ENCODE measurements around the gene GIMAP1. TPM values are rescaled to one million over a fixed set of nuclear protein-coding genes. Genes with fewer than 3 reads are reported as not detected.

GIMAP1 gene
- total and polyA plus RNA-seq, 5 donors from 2014 or later = 17.1 to 90.0 (median 64.1) TPM

DNA sequence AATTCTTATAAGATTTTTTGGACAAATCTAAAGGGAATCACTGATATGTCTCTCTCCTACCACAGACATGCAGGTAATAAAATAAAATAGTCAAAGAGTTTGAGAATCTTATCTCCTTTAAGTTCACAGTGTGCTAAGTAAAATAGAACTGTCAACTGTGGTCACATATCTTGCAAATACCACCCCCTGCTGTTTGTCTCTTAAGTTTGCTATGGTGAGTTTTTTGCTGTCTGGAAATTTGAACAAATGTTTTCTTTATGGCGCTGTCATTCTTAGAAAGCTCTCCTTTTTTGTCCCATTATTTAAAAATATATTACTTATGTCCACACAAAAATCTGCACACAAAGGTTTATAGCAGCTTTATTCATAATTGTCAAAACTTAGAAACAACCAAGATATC is 40.4 kb downstream of the GIMAP1 start:
- H3K4me3 ChIP-seq (ENCODE audit: low read depth, low read length) = peak overlapping the region; percentile 33
- ATAC-seq (ENCODE audit: low read depth in 2 of 2) = peak; percentile 29 to 48
- H3K27ac ChIP-seq (ENCODE audit: insufficient read depth, low read length, poor library complexity, severe bottlenecking) = peak overlapping the region; percentile 69
- H3K4me1 ChIP-seq (ENCODE audit: control insufficient read depth, insufficient read depth, low read length, poor library complexity, severe bottlenecking) = peaks cover 32% of the 10 kb centered on the region
- Mint-ChIP-seq H3K4me1 (peaks cover 6 to 48% (median 40%) of the 10 kb centered on the region in 4 donors), H3K9me3 (peaks cover 0 to 12% (median 0%) of the 10 kb centered on the region in 7 donors), H3K4me3 (peak overlapping the region; percentile 27 to 87 (median 80)), H3K27me3 (peaks cover 9% of the 10 kb centered on the region), H3K36me3 (peaks cover 5% of the 10 kb centered on the region), H3K27ac (peak overlapping the region; percentile 90 to 97 (median 92))
- peaks cover 0 to 1% of the 10 kb centered on the region in 2 experiments for H3K9me3 ChIP-seq (ENCODE audit: control insufficient read depth in 2 of 2, low read length in 2 of 2)
- no peaks in the 10 kb centered on the region for H3K27me3 ChIP-seq (ENCODE audit: control insufficient read depth, insufficient read depth, low read length)
- DNase-seq = peak in 2 of 3 donors; percentile 70 to 81
- no peaks in the 10 kb centered on the region for H3K36me3 ChIP-seq (ENCODE audit: control insufficient read depth, insufficient read depth, low read length)

DNA sequence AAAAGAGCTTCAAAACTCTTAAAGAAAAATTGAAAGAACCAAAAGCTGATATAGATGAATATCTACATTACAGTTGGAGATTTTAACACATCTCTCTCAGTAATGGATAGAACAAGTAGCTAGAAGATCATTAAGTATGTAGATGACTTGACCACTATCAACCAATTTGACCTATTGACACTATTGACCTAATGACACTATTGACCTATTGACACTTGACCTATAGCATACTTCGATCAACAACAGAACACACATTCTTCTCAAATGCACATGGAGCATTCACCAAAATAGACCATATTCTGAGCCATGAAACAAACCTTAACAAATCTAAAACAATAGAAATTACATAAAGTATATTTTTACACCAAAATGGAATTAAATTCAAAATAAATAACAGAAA is 43.1 kb downstream of the GIMAP1 start:
- H3K9me3 Mint-ChIP-seq = peaks cover 0 to 13% (median 0%) of the 10 kb centered on the region in 7 donors
- H3K4me3 Mint-ChIP-seq = no peak overlapping the region
- Histone ChIP-seq H3K27ac (ENCODE audit: insufficient read depth, low read length, poor library complexity, severe bottlenecking) (no peak overlapping the region), H3K4me3 (ENCODE audit: low read depth, low read length) (no peak overlapping the region), H3K36me3 (ENCODE audit: control insufficient read depth, insufficient read depth, low read length) (no peaks in the 10 kb centered on the region), H3K9me3 (ENCODE audit: control insufficient read depth in 2 of 2, low read length in 2 of 2) (peaks cover 0 to 1% of the 10 kb centered on the region in 2 experiments), H3K4me1 (ENCODE audit: control insufficient read depth, insufficient read depth, low read length, poor library complexity, severe bottlenecking) (peaks cover 19% of the 10 kb centered on the region), H3K27me3 (ENCODE audit: control insufficient read depth, insufficient read depth, low read length) (no peaks in the 10 kb centered on the region)
- no peak for ATAC-seq (ENCODE audit: low read depth in 2 of 2)
- DNase-seq = no peak
- peaks cover 29% of the 10 kb centered on the region for H3K27me3 Mint-ChIP-seq
- no peak overlapping the region for H3K27ac Mint-ChIP-seq
- H3K4me1 Mint-ChIP-seq = peaks cover 6 to 28% (median 24%) of the 10 kb centered on the region in 4 donors
- H3K36me3 Mint-ChIP-seq = peaks cover 5% of the 10 kb centered on the region

DNA sequence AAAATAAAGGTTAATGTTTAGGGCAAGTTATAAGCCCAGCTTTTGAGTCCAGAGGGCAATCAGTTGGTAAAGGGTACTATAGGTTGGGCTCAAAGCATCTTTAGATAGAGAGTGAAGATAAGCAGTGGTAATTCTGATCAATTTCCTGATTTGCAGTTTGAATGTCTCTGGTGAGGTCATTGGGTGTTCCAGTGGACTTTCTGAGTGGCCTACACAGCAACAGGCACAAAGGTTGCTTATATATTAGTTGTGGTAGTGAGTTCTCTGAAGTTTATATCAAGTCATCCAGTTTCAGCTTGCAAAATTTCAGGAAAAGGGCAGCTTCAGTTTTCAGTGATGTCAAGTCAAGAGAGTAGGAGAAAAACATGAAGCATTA is 49.9 kb downstream of the GIMAP1 start:
- Histone ChIP-seq H3K27ac (ENCODE audit: insufficient read depth, low read length, poor library complexity, severe bottlenecking) (no peak overlapping the region), H3K4me1 (ENCODE audit: control insufficient read depth, insufficient read depth, low read length, poor library complexity, severe bottlenecking) (no peaks in the 10 kb centered on the region), H3K9me3 (ENCODE audit: control insufficient read depth in 2 of 2, low read length in 2 of 2) (no peaks in the 10 kb centered on the region), H3K4me3 (ENCODE audit: low read depth, low read length) (no peak overlapping the region), H3K27me3 (ENCODE audit: control insufficient read depth, insufficient read depth, low read length) (peaks cover 2% of the 10 kb centered on the region), H3K36me3 (ENCODE audit: control insufficient read depth, insufficient read depth, low read length) (no peaks in the 10 kb centered on the region)
- no peak for ATAC-seq (ENCODE audit: low read depth in 2 of 2)
- H3K27ac Mint-ChIP-seq = no peak overlapping the region
- peaks cover 3% of the 10 kb centered on the region for H3K36me3 Mint-ChIP-seq
- no peaks in the 10 kb centered on the region for H3K4me1 Mint-ChIP-seq
- peaks cover 51% of the 10 kb centered on the region for H3K27me3 Mint-ChIP-seq
- H3K4me3 Mint-ChIP-seq = no peak overlapping the region
- DNase-seq = no peak
- peaks cover 0 to 6% (median 0%) of the 10 kb centered on the region in 7 donors for H3K9me3 Mint-ChIP-seq

DNA sequence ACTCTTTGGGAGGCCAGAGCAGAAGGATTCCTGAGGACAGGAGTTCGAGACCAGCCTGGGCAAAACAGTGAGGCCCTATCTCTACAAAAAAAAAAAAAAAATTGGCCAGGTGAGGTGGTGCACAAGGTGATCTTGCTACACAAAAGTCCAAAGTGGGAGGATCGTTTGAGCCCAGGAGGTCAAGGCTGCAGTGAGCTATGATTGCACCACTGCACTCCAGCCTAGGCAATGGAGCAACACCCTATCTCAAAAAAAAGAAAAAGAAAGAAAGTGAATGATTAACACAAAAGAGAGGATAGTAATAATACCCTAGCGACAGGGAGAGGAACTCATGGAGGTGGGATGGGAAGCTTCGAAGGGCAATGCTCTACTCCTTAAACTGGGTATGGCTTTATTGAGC is 53.4 kb downstream of the GIMAP1 start:
- H3K9me3 ChIP-seq (ENCODE audit: control insufficient read depth in 2 of 2, low read length in 2 of 2) = peaks cover 0 to 7% of the 10 kb centered on the region in 2 experiments
- no peak overlapping the region for H3K4me3 ChIP-seq (ENCODE audit: low read depth, low read length)
- Mint-ChIP-seq H3K36me3 (no peaks in the 10 kb centered on the region), H3K27ac (no peak overlapping the region), H3K9me3 (peaks cover 0 to 17% (median 3%) of the 10 kb centered on the region in 7 donors), H3K4me3 (no peak overlapping the region), H3K27me3 (peaks cover 37% of the 10 kb centered on the region), H3K4me1 (no peaks in the 10 kb centered on the region)
- H3K27me3 ChIP-seq (ENCODE audit: control insufficient read depth, insufficient read depth, low read length) = peaks cover 2% of the 10 kb centered on the region
- H3K36me3 ChIP-seq (ENCODE audit: control insufficient read depth, insufficient read depth, low read length) = no peaks in the 10 kb centered on the region
- ATAC-seq (ENCODE audit: low read depth in 2 of 2) (no peak), DNase-seq (no peak)
- no peak overlapping the region for H3K27ac ChIP-seq (ENCODE audit: insufficient read depth, low read length, poor library complexity, severe bottlenecking)
- H3K4me1 ChIP-seq (ENCODE audit: control insufficient read depth, insufficient read depth, low read length, poor library complexity, severe bottlenecking) = no peaks in the 10 kb centered on the region

Other genes starting within 250 kb of the GIMAP1 start
- 64.2 TPM for gene GIMAP7, start 201.7 kb upstream of the GIMAP1 start, total RNA-seq
- gene GIMAP7, start 201.7 kb upstream of the GIMAP1 start, polyA plus RNA-seq = 1,000 to 10,000 TPM in 1 of 4 donors, 100 to 1,000 TPM in 3; 519 to 1,084 (median 836) TPM
- gene GIMAP4, start 149.2 kb upstream of the GIMAP1 start, total RNA-seq = 90.1 TPM
- gene GIMAP4, start 149.2 kb upstream of the GIMAP1 start, polyA plus RNA-seq = 100 to 1,000 TPM; 402 to 667 (median 490) TPM
- gene GIMAP6, start 84.2 kb upstream of the GIMAP1 start, total RNA-seq = 43.8 TPM
- 100 to 1,000 TPM; 133 to 236 (median 150) TPM for gene GIMAP6, start 84.2 kb upstream of the GIMAP1 start, polyA plus RNA-seq
- gene GIMAP2, start 30.9 kb upstream of the GIMAP1 start, total RNA-seq = 95.1 TPM
- gene GIMAP2, start 30.9 kb upstream of the GIMAP1 start, polyA plus RNA-seq = 100 to 1,000 TPM in 2 of 4 donors, 10 to 100 TPM in 2; 79.0 to 142 (median 110) TPM
- 37.4 TPM for gene GIMAP5, start 20.8 kb downstream of the GIMAP1 start, total RNA-seq
- 100 to 1,000 TPM; 249 to 539 (median 320) TPM for gene GIMAP5, start 20.8 kb downstream of the GIMAP1 start, polyA plus RNA-seq
- gene TMEM176B, start 83.8 kb downstream of the GIMAP1 start, total RNA-seq = not detected
- 1 to 10 TPM in 1 of 4 donors, under 1 TPM in 2, not detected in 1; 0.21 to 1.0 (median 0.33) TPM for gene TMEM176B, start 83.8 kb downstream of the GIMAP1 start, polyA plus RNA-seq
- not detected for gene TMEM176A, start 84.2 kb downstream of the GIMAP1 start, total RNA-seq
- gene TMEM176A, start 84.2 kb downstream of the GIMAP1 start, polyA plus RNA-seq = under 1 TPM in 2 of 4 donors, not detected in 2; 0.24 TPM
- gene AOC1, start 135.9 kb downstream of the GIMAP1 start, total RNA-seq = not detected
- gene AOC1, start 135.9 kb downstream of the GIMAP1 start, polyA plus RNA-seq = not detected

All from CD4-positive, CD25-positive, alpha-beta regulatory T cell (primary cell).